Measurements from ENCODE around the gene CTNNA3.

The CTNNA3 gene

GRCh38 chr10:67676208-67676825 lies 19.7 kb downstream of the CTNNA3 start:
- TF ChIP-seq, protein P1, sequence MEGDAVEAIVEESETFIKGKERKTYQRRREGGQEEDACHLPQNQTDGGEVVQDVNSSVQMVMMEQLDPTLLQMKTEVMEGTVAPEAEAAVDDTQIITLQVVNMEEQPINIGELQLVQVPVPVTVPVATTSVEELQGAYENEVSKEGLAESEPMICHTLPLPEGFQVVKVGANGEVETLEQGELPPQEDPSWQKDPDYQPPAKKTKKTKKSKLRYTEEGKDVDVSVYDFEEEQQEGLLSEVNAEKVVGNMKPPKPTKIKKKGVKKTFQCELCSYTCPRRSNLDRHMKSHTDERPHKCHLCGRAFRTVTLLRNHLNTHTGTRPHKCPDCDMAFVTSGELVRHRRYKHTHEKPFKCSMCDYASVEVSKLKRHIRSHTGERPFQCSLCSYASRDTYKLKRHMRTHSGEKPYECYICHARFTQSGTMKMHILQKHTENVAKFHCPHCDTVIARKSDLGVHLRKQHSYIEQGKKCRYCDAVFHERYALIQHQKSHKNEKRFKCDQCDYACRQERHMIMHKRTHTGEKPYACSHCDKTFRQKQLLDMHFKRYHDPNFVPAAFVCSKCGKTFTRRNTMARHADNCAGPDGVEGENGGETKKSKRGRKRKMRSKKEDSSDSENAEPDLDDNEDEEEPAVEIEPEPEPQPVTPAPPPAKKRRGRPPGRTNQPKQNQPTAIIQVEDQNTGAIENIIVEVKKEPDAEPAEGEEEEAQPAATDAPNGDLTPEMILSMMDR (IDR thresholded peaks at IDR 0.05; ENCODE audit: insufficient read depth, low read depth, low read length, missing control alignments): no peak
- no peak overlapping the region for H3K4me3 ChIP-seq (ENCODE audit: low read length)
- DNase-seq (ENCODE audit: low read depth): no peak

DNA sequence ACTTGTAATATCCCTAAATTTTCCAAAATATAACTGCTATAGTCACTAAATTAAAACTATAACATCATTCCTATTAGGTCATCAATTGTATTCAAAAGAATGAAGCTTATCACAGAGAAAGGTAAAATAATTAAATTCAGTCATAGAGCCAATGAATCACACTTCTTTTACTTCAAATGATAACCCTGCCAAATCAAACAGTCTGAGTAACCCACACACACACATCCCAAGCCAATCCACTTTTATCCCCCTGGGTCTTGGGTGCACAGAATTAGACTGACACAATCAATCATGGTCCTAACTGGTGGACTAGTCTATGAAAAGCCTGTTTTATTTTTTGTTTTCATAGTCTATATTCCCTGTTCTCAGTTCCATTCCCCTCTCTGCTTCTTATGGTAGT lies 25.6 kb downstream of the CTNNA3 start:
- DNase-seq (ENCODE audit: low read depth): no peak
- no peak overlapping the region for H3K4me3 ChIP-seq (ENCODE audit: low read length)
- TF ChIP-seq, protein P1 (IDR thresholded peaks at IDR 0.05; ENCODE audit: insufficient read depth, low read depth, low read length, missing control alignments): no peak

- TF ChIP-seq, protein P1 (IDR thresholded peaks at IDR 0.05; ENCODE audit: insufficient read depth, low read depth, low read length, missing control alignments): no peak
- DNase-seq (ENCODE audit: low read depth): no peak
- no peak overlapping the region for H3K4me3 ChIP-seq (ENCODE audit: low read length)
These were observed 26.0 kb downstream of the CTNNA3 start for GRCh38 chr10:67669978-67670377.

GRCh38 chr10:67668448-67668847 lies 27.5 kb downstream of the CTNNA3 start:
- DNase-seq (ENCODE audit: low read depth): peak; percentile 38
- TF ChIP-seq, protein P1 (IDR thresholded peaks at IDR 0.05; ENCODE audit: insufficient read depth, low read depth, low read length, missing control alignments): no peak
- no peak overlapping the region for H3K4me3 ChIP-seq (ENCODE audit: low read length)

DNA sequence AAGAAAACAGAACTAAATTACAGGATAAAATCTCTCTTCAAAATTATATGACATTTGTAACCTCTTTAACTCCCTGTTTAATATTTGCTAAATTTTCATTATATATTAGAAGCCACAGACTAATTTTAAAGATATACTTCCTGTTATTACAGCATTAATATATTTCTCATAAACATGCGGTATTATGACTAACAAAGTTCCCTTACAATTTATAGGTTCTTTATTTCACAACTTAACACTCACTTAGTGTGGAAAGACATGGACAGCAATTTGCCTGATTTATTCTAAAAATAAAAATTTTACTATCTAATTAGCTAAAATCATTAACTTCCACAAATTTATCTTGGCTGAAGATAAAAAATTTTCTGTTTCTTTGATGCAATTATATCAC lies 29.0 kb downstream of the CTNNA3 start:
- no peak overlapping the region for H3K4me3 ChIP-seq (ENCODE audit: low read length)
- DNase-seq (ENCODE audit: low read depth): no peak
- TF ChIP-seq, protein P1 (IDR thresholded peaks at IDR 0.05; ENCODE audit: insufficient read depth, low read depth, low read length, missing control alignments): no peak

DNA sequence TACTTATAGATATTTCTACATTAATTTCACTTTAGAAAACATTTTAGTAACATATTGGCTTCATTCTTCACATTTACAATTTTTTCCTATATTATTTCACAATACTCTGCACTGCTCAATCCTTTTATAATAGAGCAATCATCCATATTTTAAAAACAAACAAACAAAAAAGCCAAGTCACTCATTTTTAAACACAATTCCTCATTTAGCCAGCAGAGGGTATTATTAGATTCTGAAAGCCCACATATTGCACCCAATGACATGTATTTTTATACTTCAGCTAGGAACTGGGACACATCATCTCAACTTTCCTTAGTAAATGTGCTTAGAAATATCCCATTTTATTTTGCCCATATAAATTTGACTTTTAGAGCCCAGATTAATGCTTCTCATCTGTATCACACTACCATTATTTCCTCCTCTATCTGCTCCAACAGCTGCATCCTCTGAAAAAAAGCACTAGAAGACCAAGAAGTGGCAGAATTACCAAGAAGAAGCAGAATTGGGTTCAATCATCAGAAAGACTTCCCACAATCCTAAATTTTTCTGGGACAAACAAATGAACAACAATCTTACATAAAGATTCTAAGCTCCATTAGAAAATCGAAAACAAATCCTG lies 29.5 kb downstream of the CTNNA3 start:
- no peak overlapping the region for H3K4me3 ChIP-seq (ENCODE audit: low read length)
- TF ChIP-seq, protein P1 (IDR thresholded peaks at IDR 0.05; ENCODE audit: insufficient read depth, low read depth, low read length, missing control alignments): peak; percentile 44
- peak; percentile 24 for DNase-seq (ENCODE audit: low read depth)

DNA sequence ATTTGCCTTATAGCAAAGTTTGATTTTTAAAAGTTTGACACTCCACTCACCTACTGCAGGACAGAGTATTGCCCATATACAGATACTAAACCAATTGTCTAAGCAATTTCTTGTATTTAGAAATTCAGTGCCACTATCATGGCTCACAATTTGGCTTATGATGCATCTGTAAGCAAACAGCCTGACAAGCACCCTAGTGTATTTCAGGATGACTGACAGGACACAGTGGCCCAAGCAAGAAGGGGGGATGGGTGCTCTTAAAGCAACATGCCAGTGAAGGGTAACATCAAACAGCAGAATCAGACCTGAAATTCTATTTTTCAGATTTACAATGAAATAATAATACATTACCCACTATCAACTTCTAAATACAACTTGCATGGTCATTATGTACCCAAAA lies 30.5 kb downstream of the CTNNA3 start:
- no peak overlapping the region for H3K4me3 ChIP-seq (ENCODE audit: low read length)
- DNase-seq (ENCODE audit: low read depth): peak; percentile 11
- TF ChIP-seq, protein P1 (IDR thresholded peaks at IDR 0.05; ENCODE audit: insufficient read depth, low read depth, low read length, missing control alignments): no peak

Measured in epithelial cell of esophagus (primary cell).